ENCODE measurements around the gene TP53TG5. TPM values are rescaled to one million over a fixed set of nuclear protein-coding genes. Genes with fewer than 3 reads are reported as not detected.

The TP53TG5 gene
- total RNA-seq, 2 experiments from 2014 or later: not detected

GRCh38 chr20:45347297-45347935 is 30.7 kb downstream of the TP53TG5 start:
- Mint-ChIP-seq H3K27me3 (no peaks in the 10 kb centered on the region), H3K27ac (peak overlapping the region; percentile 67), H3K4me3 (peak overlapping the region; percentile 86), H3K4me1 (peaks cover 46% of the 10 kb centered on the region), H3K9me3 (no peaks in the 10 kb centered on the region), H3K36me3 (ENCODE audit: low read depth) (peaks cover 4% of the 10 kb centered on the region)
- POLR2A ChIA-PET: interaction anchor here (0.6 to 4.6 kb wide), 17 partner anchors 8 to 444 kb away, joined by 3 to 25 read pairs (median 5); partner anchors contain the start of genes DNTTIP1, PIGT, SYS1 and WFDC3
- CTCF ChIA-PET: interaction anchor here (0.8 to 4.0 kb wide), 9 partner anchors 8 to 98 kb away, joined by 3 to 19 read pairs (median 4); partner anchors contain the start of gene SYS1
- DNase-seq: no peak

GRCh38 chr20:45346851-45347250 is 31.3 kb downstream of the TP53TG5 start:
- Mint-ChIP-seq H3K4me1 (peaks cover 49% of the 10 kb centered on the region), H3K4me3 (peak overlapping the region; percentile 86), H3K27ac (no peak overlapping the region), H3K9me3 (no peaks in the 10 kb centered on the region), H3K36me3 (ENCODE audit: low read depth) (peaks cover 4% of the 10 kb centered on the region), H3K27me3 (no peaks in the 10 kb centered on the region)
- POLR2A ChIA-PET: interaction anchor here (0.6 to 4.6 kb wide), 15 partner anchors 9 to 445 kb away, joined by 3 to 25 read pairs (median 6); partner anchors contain the start of genes DNTTIP1, PIGT, SYS1 and WFDC3
- CTCF ChIA-PET: interaction anchor here (0.5 to 4.0 kb wide), 9 partner anchors 8 to 423 kb away, joined by 3 to 19 read pairs (median 4); partner anchors contain the start of gene SYS1
- no peak for DNase-seq

- DNase-seq: no peak
- ChIA-PET CTCF (interaction anchor here (0.5 to 4.0 kb wide), 6 partner anchors 15 to 424 kb away, joined by 3 to 19 read pairs (median 7); partner anchors contain the start of gene SYS1), POLR2A (interaction anchor here (1.1 to 4.6 kb wide), 8 partner anchors 9 to 86 kb away, joined by 3 to 25 read pairs (median 7); partner anchors contain the start of gene SYS1)
- no peaks in the 10 kb centered on the region for H3K9me3 Mint-ChIP-seq
- H3K4me3 Mint-ChIP-seq: peak overlapping the region; percentile 86
- no peaks in the 10 kb centered on the region for H3K27me3 Mint-ChIP-seq
- no peak overlapping the region for H3K27ac Mint-ChIP-seq
- H3K36me3 Mint-ChIP-seq (ENCODE audit: low read depth): peaks cover 4% of the 10 kb centered on the region
- peaks cover 51% of the 10 kb centered on the region for H3K4me1 Mint-ChIP-seq
Observed at GRCh38 chr20:45346291-45346718, 31.8 kb downstream of the TP53TG5 start.

- ChIA-PET CTCF (interaction anchor here (1.1 to 4.0 kb wide), 4 partner anchors 17 to 91 kb away, joined by 3 to 19 read pairs (median 4); partner anchors contain the start of gene SYS1), POLR2A (interaction anchor here (1.0 to 4.6 kb wide), 3 partner anchors 12 to 28 kb away, joined by 3 to 23 read pairs (median 4); no protein-coding TSS in a partner anchor)
- peak overlapping the region; percentile 27 for H3K4me3 Mint-ChIP-seq
- H3K27me3 Mint-ChIP-seq: no peaks in the 10 kb centered on the region
- H3K27ac Mint-ChIP-seq: no peak overlapping the region
- peaks cover 12% of the 10 kb centered on the region for H3K36me3 Mint-ChIP-seq (ENCODE audit: low read depth)
- no peak for DNase-seq
- peaks cover 57% of the 10 kb centered on the region for H3K4me1 Mint-ChIP-seq
- no peaks in the 10 kb centered on the region for H3K9me3 Mint-ChIP-seq
Observed at GRCh38 chr20:45345104-45345936, 32.8 kb downstream of the TP53TG5 start.

GRCh38 chr20:45344168-45344860 is 33.8 kb downstream of the TP53TG5 start:
- H3K4me1 Mint-ChIP-seq: peaks cover 58% of the 10 kb centered on the region
- DNase-seq: no peak
- no peaks in the 10 kb centered on the region for H3K27me3 Mint-ChIP-seq
- POLR2A ChIA-PET: interaction anchor here (0.6 to 1.6 kb wide), 2 partner anchors 29 to 292 kb away, joined by 3 to 4 read pairs; no protein-coding TSS in a partner anchor
- no peaks in the 10 kb centered on the region for H3K9me3 Mint-ChIP-seq
- H3K4me3 Mint-ChIP-seq: no peak overlapping the region
- CTCF ChIA-PET: interaction anchor here (1.1 to 1.7 kb wide), 3 partner anchors 18 to 92 kb away, joined by 4 to 6 read pairs (median 5); partner anchors contain the start of gene SYS1
- H3K36me3 Mint-ChIP-seq (ENCODE audit: low read depth): peaks cover 13% of the 10 kb centered on the region
- H3K27ac Mint-ChIP-seq: no peak overlapping the region

GRCh38 chr20:45343532-45344167 is 34.5 kb downstream of the TP53TG5 start:
- POLR2A ChIA-PET: interaction anchor here (0.6 to 1.6 kb wide), 2 partner anchors 30 to 291 kb away, joined by 3 to 4 read pairs; no protein-coding TSS in a partner anchor

GRCh38 chr20:45342855-45343531 is 35.1 kb downstream of the TP53TG5 start:
- ChIA-PET POLR2A (no interaction called here), CTCF (interaction anchor here (1.2 kb wide), 1 partner anchor 10 kb away, joined by 3 read pairs; no protein-coding TSS in a partner anchor)
- no peak for DNase-seq
- Mint-ChIP-seq H3K9me3 (no peaks in the 10 kb centered on the region), H3K4me3 (no peak overlapping the region), H3K27me3 (no peaks in the 10 kb centered on the region), H3K27ac (no peak overlapping the region), H3K36me3 (ENCODE audit: low read depth) (peaks cover 13% of the 10 kb centered on the region), H3K4me1 (peaks cover 59% of the 10 kb centered on the region)

More at GRCh38 chr20:45343532-45344167, 34.5 kb downstream of the TP53TG5 start:
- H3K36me3 Mint-ChIP-seq (ENCODE audit: low read depth): peaks cover 13% of the 10 kb centered on the region
- CTCF ChIA-PET: interaction anchor here (1.1 to 1.7 kb wide), 3 partner anchors 19 to 93 kb away, joined by 4 to 6 read pairs (median 5); partner anchors contain the start of gene SYS1
- DNase-seq: no peak
- H3K4me3 Mint-ChIP-seq: no peak overlapping the region
- H3K4me1 Mint-ChIP-seq: peaks cover 61% of the 10 kb centered on the region
- H3K27ac Mint-ChIP-seq: peak overlapping the region; percentile 26
- H3K9me3 Mint-ChIP-seq: no peaks in the 10 kb centered on the region
- no peaks in the 10 kb centered on the region for H3K27me3 Mint-ChIP-seq

- no peaks in the 10 kb centered on the region for H3K9me3 Mint-ChIP-seq
Observed at GRCh38 chr20:45341939-45342854, 35.9 kb downstream of the TP53TG5 start.

GRCh38 chr20:45341579-45341938 is 36.6 kb downstream of the TP53TG5 start:
- no peak overlapping the region for H3K4me3 Mint-ChIP-seq

More at GRCh38 chr20:45341939-45342854, 35.9 kb downstream of the TP53TG5 start:
- no peak overlapping the region for H3K27ac Mint-ChIP-seq
- ChIA-PET POLR2A (no interaction called here), CTCF (interaction anchor here (1.2 kb wide), 1 partner anchor 10 kb away, joined by 3 read pairs; no protein-coding TSS in a partner anchor)
- no peak overlapping the region for H3K4me3 Mint-ChIP-seq
- H3K36me3 Mint-ChIP-seq (ENCODE audit: low read depth): peaks cover 13% of the 10 kb centered on the region
- DNase-seq: no peak
- peaks cover 54% of the 10 kb centered on the region for H3K4me1 Mint-ChIP-seq
- no peaks in the 10 kb centered on the region for H3K27me3 Mint-ChIP-seq

GRCh38 chr20:45340951-45341350 is 37.2 kb downstream of the TP53TG5 start:
- ChIA-PET POLR2A (no interaction called here), CTCF (interaction anchor here (0.8 kb wide), 1 partner anchor 47 kb away, joined by 3 read pairs; no protein-coding TSS in a partner anchor)
- H3K4me3 Mint-ChIP-seq: no peak overlapping the region
- H3K27me3 Mint-ChIP-seq: no peaks in the 10 kb centered on the region
- peaks cover 42% of the 10 kb centered on the region for H3K4me1 Mint-ChIP-seq
- H3K27ac Mint-ChIP-seq: no peak overlapping the region
- H3K9me3 Mint-ChIP-seq: no peaks in the 10 kb centered on the region
- DNase-seq: no peak
- peaks cover 13% of the 10 kb centered on the region for H3K36me3 Mint-ChIP-seq (ENCODE audit: low read depth)

More at GRCh38 chr20:45341579-45341938, 36.6 kb downstream of the TP53TG5 start:
- Mint-ChIP-seq H3K36me3 (ENCODE audit: low read depth) (peaks cover 13% of the 10 kb centered on the region), H3K27me3 (no peaks in the 10 kb centered on the region), H3K27ac (no peak overlapping the region), H3K4me1 (peaks cover 48% of the 10 kb centered on the region), H3K9me3 (no peaks in the 10 kb centered on the region)
- ChIA-PET CTCF (interaction anchor here (0.8 to 1.2 kb wide), 2 partner anchors 9 to 48 kb away, joined by 3 read pairs; no protein-coding TSS in a partner anchor), POLR2A (no interaction called here)
- no peak for DNase-seq
